ENCODE measurements around the gene ARID4A.
"Not testable (repeated sequence)": the region's sequence is repeated elsewhere in the genome, so short reads cannot be mapped to it uniquely, and the experiment has no call there.

The ARID4A gene, protein sequence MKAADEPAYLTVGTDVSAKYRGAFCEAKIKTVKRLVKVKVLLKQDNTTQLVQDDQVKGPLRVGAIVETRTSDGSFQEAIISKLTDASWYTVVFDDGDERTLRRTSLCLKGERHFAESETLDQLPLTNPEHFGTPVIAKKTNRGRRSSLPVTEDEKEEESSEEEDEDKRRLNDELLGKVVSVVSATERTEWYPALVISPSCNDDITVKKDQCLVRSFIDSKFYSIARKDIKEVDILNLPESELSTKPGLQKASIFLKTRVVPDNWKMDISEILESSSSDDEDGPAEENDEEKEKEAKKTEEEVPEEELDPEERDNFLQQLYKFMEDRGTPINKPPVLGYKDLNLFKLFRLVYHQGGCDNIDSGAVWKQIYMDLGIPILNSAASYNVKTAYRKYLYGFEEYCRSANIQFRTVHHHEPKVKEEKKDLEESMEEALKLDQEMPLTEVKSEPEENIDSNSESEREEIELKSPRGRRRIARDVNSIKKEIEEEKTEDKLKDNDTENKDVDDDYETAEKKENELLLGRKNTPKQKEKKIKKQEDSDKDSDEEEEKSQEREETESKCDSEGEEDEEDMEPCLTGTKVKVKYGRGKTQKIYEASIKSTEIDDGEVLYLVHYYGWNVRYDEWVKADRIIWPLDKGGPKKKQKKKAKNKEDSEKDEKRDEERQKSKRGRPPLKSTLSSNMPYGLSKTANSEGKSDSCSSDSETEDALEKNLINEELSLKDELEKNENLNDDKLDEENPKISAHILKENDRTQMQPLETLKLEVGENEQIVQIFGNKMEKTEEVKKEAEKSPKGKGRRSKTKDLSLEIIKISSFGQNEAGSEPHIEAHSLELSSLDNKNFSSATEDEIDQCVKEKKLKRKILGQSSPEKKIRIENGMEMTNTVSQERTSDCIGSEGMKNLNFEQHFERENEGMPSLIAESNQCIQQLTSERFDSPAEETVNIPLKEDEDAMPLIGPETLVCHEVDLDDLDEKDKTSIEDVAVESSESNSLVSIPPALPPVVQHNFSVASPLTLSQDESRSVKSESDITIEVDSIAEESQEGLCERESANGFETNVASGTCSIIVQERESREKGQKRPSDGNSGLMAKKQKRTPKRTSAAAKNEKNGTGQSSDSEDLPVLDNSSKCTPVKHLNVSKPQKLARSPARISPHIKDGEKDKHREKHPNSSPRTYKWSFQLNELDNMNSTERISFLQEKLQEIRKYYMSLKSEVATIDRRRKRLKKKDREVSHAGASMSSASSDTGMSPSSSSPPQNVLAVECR
- 93.0 to 112 (median 112) reads per million in 3 donors for total RNA-seq

DNA sequence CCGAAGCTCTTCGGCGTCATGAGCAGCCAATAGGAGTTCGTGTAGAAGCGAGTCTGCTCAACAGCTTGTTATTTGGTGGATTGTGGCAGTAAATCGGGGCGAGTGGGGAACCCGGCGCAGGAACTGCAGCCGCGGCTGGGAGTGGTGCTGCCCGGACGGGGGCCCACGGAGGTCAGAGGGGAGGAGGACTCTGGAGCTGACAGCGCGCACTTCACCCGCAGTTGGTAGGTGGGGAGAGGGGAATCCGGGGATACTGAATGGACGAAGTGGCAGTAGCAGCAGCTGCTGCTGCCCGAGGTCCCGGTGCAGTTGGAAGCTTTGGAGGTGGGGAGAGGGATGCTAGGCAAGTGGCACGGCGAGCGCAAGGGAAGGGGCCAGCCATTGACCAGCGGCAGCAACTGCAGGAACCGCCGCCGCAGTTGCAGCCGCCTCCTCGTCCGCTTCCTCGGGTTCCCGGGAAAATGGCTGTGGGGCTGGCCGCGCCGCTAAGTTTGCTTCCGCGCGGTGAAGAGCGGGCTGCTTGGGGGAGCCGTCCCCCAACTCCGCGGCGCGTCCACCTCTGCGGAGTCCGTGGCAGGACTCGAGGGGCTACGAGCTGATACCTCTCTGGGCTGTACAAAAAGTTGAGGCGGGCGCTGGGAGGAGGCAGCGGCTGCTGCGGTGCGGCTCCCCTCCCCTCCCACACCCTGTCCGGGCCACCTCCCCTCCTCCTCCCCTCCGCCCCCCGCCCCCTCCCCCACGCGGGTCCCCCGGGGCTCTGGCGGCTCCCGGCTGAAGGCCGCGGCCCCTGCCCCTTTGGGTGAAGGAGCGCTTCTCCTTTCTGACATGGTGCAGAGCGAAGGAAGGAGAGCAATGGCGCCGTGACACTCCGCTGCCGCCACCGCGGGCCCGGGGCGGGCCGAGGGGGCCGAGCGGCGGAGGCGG lies at the start of gene ARID4A:
Gene ARID4A, plus strand, starts transcription at position 79 of the 924 bp plus-strand sequence. CDS start 1,300 bp downstream, outside the sequence.
- H3K9me3 ChIP-seq (ENCODE audit: control insufficient read depth, low read length), result no peaks in the 10 kb centered on the region
- DNase-seq, result peak; percentile 12 to 31 (median 20)
- H3K27me3 ChIP-seq (replicated peaks; ENCODE audit: control insufficient read depth, insufficient read depth, low read length, poor library complexity, severe bottlenecking), result no peaks in the 10 kb centered on the region
- H3K36me3 ChIP-seq (ENCODE audit: control insufficient read depth, insufficient read depth, low read length), result peaks cover 18% of the 10 kb centered on the region
- H3K4me3 ChIP-seq (ENCODE audit: insufficient read depth, low read depth, low read length, poor library complexity, severe bottlenecking), result peak within 1 kb of the TSS; percentile 81
- H3K27ac ChIP-seq (ENCODE audit: insufficient read depth, low read length, poor library complexity, severe bottlenecking), result peak within 1 kb of the TSS; percentile 99
- H3K4me1 ChIP-seq (ENCODE audit: control insufficient read depth, insufficient read depth, low read length, poor library complexity, severe bottlenecking), result peaks cover 19% of the 10 kb centered on the region

DNA sequence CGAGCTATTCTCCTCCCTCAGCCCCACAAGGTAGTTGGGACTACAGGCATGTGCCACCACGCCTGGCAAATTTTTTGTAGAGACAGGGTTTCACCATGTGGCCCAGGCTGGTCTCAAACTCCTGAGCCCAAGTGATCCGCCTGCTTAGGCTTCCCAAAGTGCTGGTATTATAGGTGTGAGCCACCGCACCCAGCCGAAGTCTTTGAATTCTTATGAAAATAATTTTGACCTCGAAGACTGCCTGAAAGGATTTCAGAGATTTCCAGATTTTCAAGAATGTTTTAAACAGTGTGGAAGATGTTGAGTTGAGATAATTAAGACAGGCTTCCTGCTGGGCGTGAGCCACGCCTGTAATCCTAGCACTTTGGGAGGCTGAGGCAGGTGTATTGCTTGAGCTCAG lies 48.7 kb upstream of the ARID4A start:
- H3K36me3 ChIP-seq (ENCODE audit: control insufficient read depth, insufficient read depth, low read length), result peaks cover 37% of the 10 kb centered on the region
- H3K27me3 ChIP-seq (replicated peaks; ENCODE audit: control insufficient read depth, insufficient read depth, low read length, poor library complexity, severe bottlenecking), result no peaks in the 10 kb centered on the region
- H3K27ac ChIP-seq (ENCODE audit: insufficient read depth, low read length, poor library complexity, severe bottlenecking), result no peak overlapping the region
- no peak overlapping the region for H3K4me3 ChIP-seq (ENCODE audit: insufficient read depth, low read depth, low read length, poor library complexity, severe bottlenecking)
- DNase-seq, result no peak
- H3K4me1 ChIP-seq (ENCODE audit: control insufficient read depth, insufficient read depth, low read length, poor library complexity, severe bottlenecking), result peaks cover 8% of the 10 kb centered on the region
- H3K9me3 ChIP-seq (ENCODE audit: control insufficient read depth, low read length), result no peaks in the 10 kb centered on the region

DNA sequence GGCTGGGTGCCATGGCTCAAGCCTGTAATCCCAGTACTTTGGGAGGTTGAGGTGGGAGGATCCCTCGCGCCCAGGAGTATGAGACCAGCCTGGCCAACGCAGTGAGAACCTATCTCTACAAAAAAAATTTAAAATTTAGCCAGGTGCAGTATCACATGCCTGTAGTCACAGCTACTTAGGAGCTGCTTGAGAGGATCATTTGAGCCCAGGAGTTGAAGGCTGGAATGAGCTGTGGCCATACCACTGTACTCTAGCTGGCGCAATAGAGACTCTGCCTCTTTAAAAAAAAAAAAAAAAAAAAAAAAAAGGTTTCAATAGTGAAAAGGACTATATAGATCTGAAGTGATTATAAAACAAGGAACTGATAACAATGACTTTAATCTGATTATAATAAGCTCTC lies 40.2 kb upstream of the ARID4A start:
- H3K36me3 ChIP-seq (ENCODE audit: control insufficient read depth, insufficient read depth, low read length), result peaks cover 56% of the 10 kb centered on the region

DNA sequence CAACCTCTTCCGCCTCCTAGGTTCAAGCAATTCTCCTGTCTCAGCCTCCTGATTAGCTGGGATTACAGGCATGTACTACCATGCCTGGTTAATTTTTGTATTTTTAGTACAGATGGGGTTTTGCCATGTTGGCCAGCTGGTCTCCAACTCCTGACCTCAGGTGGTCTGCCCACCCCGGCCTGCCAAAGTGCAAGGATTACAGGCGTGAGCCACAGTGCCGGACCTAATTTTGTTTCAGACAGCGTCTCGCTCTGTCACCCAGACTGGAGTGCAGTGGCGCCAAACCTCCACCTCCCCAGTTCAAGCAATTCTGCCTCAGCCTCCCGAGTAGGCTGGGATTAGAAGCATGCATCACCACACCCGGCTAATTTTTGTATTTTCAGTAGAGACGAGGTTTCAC lies 36.4 kb upstream of the ARID4A start:
- not testable (repeated sequence) for H3K4me3 ChIP-seq (ENCODE audit: insufficient read depth, low read depth, low read length, poor library complexity, severe bottlenecking); DNase-seq; H3K9me3 ChIP-seq (ENCODE audit: control insufficient read depth, low read length); H3K27me3 ChIP-seq (replicated peaks; ENCODE audit: control insufficient read depth, insufficient read depth, low read length, poor library complexity, severe bottlenecking); H3K4me1 ChIP-seq (ENCODE audit: control insufficient read depth, insufficient read depth, low read length, poor library complexity, severe bottlenecking); H3K27ac ChIP-seq (ENCODE audit: insufficient read depth, low read length, poor library complexity, severe bottlenecking)
- peaks cover 62% of the 10 kb centered on the region for H3K36me3 ChIP-seq (ENCODE audit: control insufficient read depth, insufficient read depth, low read length)

More for the DNA sequence above, 40.2 kb upstream of the ARID4A start:
- H3K9me3 ChIP-seq (ENCODE audit: control insufficient read depth, low read length), result no peaks in the 10 kb centered on the region
- H3K4me1 ChIP-seq (ENCODE audit: control insufficient read depth, insufficient read depth, low read length, poor library complexity, severe bottlenecking), result no peaks in the 10 kb centered on the region
- no peak overlapping the region for H3K4me3 ChIP-seq (ENCODE audit: insufficient read depth, low read depth, low read length, poor library complexity, severe bottlenecking)
- H3K27me3 ChIP-seq (replicated peaks; ENCODE audit: control insufficient read depth, insufficient read depth, low read length, poor library complexity, severe bottlenecking), result no peaks in the 10 kb centered on the region
- DNase-seq, result no peak
- no peak overlapping the region for H3K27ac ChIP-seq (ENCODE audit: insufficient read depth, low read length, poor library complexity, severe bottlenecking)

DNA sequence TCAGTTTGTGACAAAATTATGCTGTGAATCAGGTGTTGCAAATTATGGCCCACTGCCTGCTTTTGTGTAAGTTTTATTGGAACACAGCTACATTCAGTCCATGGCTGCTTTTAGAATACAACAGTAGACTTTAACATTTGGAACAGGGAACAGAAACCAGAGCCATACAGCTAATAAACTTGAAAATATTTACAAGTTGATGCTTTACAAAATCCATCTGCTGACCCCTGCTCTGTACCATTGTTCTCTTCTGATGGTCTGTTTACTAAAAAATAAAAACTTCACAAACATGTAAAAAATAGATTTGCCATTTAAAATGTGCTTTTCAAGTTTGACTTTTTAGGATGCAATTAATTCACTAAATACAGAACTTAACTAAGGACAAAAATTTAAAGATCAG lies 33.0 kb upstream of the ARID4A start:
- DNase-seq, result no peak
- Histone ChIP-seq H3K9me3 (ENCODE audit: control insufficient read depth, low read length) (no peaks in the 10 kb centered on the region), H3K4me3 (ENCODE audit: insufficient read depth, low read depth, low read length, poor library complexity, severe bottlenecking) (no peak overlapping the region), H3K27ac (ENCODE audit: insufficient read depth, low read length, poor library complexity, severe bottlenecking) (no peak overlapping the region), H3K4me1 (ENCODE audit: control insufficient read depth, insufficient read depth, low read length, poor library complexity, severe bottlenecking) (no peaks in the 10 kb centered on the region), H3K36me3 (ENCODE audit: control insufficient read depth, insufficient read depth, low read length) (peaks cover 68% of the 10 kb centered on the region), H3K27me3 (replicated peaks; ENCODE audit: control insufficient read depth, insufficient read depth, low read length, poor library complexity, severe bottlenecking) (no peaks in the 10 kb centered on the region)

DNA sequence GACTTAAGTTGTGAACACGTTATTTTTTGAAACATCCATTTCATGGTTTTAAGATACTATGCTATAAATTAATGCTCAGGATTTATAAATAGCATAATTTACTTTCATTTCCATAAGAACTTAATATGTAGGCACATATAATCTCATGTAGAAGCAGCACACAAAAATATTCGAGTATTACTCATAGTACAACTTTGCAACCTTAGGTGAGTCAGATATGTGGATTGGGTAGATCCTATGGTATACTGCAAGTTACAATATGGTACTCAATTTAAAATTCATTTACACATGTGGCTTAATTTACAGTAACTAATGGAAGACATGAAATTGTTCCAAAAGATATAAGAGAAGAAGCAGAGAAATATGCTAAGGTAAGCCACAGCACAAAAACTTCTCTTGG lies 27.7 kb upstream of the ARID4A start:
- no peak overlapping the region for H3K27ac ChIP-seq (ENCODE audit: insufficient read depth, low read length, poor library complexity, severe bottlenecking)
- no peaks in the 10 kb centered on the region for H3K4me1 ChIP-seq (ENCODE audit: control insufficient read depth, insufficient read depth, low read length, poor library complexity, severe bottlenecking)
- peaks cover 70% of the 10 kb centered on the region for H3K36me3 ChIP-seq (ENCODE audit: control insufficient read depth, insufficient read depth, low read length)
- no peak overlapping the region for H3K4me3 ChIP-seq (ENCODE audit: insufficient read depth, low read depth, low read length, poor library complexity, severe bottlenecking)
- DNase-seq, result no peak
- H3K27me3 ChIP-seq (replicated peaks; ENCODE audit: control insufficient read depth, insufficient read depth, low read length, poor library complexity, severe bottlenecking), result no peaks in the 10 kb centered on the region
- no peaks in the 10 kb centered on the region for H3K9me3 ChIP-seq (ENCODE audit: control insufficient read depth, low read length)

DNA sequence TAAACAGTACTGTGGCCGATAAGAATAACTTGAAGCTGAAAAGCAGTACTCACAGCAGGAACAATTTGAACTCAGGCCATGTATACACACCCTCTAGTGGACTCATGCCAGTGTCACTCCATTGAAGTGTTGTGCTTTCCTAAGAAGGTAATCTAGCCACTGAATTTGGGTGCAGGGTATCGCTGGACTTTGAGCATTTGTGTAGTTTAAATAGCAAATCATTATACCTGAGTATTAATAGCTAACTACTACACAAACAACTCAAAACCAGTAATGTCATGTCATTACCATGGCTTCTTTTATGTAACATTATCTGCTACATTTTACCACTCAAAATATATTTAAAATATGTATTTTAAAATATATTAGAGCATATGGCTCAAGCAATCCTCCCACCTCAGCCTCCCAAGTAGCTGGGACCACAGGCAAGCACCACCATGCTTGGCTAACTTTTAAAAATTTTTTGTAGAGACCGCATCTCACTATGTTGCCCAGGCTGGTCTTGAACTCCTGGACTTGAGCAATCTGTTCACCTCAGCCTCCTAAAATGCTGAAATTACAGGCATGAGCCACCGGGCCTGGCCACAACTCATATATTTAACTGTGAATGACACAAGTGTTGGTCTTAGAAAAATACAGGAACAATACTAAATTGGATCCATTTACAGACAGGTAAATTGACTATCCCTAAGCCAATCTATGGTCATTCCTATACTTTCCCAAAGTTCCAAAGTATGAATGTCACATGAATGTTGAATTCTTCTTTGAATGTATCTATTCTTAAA lies 25.6 kb upstream of the ARID4A start:
- Histone ChIP-seq H3K9me3 (ENCODE audit: control insufficient read depth, low read length) (no peaks in the 10 kb centered on the region), H3K27ac (ENCODE audit: insufficient read depth, low read length, poor library complexity, severe bottlenecking) (no peak overlapping the region), H3K4me1 (ENCODE audit: control insufficient read depth, insufficient read depth, low read length, poor library complexity, severe bottlenecking) (peaks cover 10% of the 10 kb centered on the region), H3K36me3 (ENCODE audit: control insufficient read depth, insufficient read depth, low read length) (peaks cover 63% of the 10 kb centered on the region), H3K27me3 (replicated peaks; ENCODE audit: control insufficient read depth, insufficient read depth, low read length, poor library complexity, severe bottlenecking) (no peaks in the 10 kb centered on the region), H3K4me3 (ENCODE audit: insufficient read depth, low read depth, low read length, poor library complexity, severe bottlenecking) (no peak overlapping the region)
- DNase-seq, result no peak

DNA sequence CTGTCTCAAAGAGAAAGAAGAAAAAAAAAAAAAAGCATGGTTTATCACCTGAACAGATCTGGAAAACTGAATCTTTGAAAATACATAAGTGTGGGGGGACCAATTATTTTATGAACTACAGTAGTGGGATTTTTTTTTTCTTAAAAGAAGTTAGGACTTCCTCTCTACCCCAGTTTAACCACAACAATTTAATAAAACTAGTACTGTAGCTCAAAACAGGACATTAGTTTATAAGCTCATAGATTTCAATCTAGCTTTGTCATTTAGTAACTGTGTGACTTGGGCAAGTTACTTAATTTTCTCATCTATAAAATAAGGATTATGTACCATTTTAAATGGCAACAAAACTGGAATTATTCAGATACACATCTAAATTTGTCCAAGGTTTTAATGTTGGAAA lies 23.5 kb upstream of the ARID4A start:
- H3K36me3 ChIP-seq (ENCODE audit: control insufficient read depth, insufficient read depth, low read length), result peaks cover 59% of the 10 kb centered on the region
- no peak for DNase-seq
- H3K27ac ChIP-seq (ENCODE audit: insufficient read depth, low read length, poor library complexity, severe bottlenecking), result no peak overlapping the region
- H3K4me3 ChIP-seq (ENCODE audit: insufficient read depth, low read depth, low read length, poor library complexity, severe bottlenecking), result no peak overlapping the region
- H3K9me3 ChIP-seq (ENCODE audit: control insufficient read depth, low read length), result no peaks in the 10 kb centered on the region
- H3K27me3 ChIP-seq (replicated peaks; ENCODE audit: control insufficient read depth, insufficient read depth, low read length, poor library complexity, severe bottlenecking), result no peaks in the 10 kb centered on the region
- peaks cover 10% of the 10 kb centered on the region for H3K4me1 ChIP-seq (ENCODE audit: control insufficient read depth, insufficient read depth, low read length, poor library complexity, severe bottlenecking)
